Fibroblast of lung (primary cell): Measurements from ENCODE around the gene OSBPL7.

Source experiments
- EZH2 ChIP-seq: IDR thresholded peaks from 2 replicates; pipeline ENCODE4 v1.5.1; 2012; ENCODE audit warnings: low read length, control low read depth, mild to moderate bottlenecking; ENCODE audit errors: missing control alignments
- TF ChIP-seq, protein P1 (sequence below), 2 donors: IDR thresholded peaks in 1 of 2; conservative IDR thresholded peaks in 1 of 2; 1 replicate in 1 of 2; 2 replicates in 1 of 2; pipeline ENCODE4 v1.5.1; 2011 to 2012; ENCODE audit warnings: low read length in 2 of 2, control low read depth in 1 of 2, inconsistent platforms in 1 of 2, low read depth in 1 of 2, mild to moderate bottlenecking in 1 of 2

DNA sequence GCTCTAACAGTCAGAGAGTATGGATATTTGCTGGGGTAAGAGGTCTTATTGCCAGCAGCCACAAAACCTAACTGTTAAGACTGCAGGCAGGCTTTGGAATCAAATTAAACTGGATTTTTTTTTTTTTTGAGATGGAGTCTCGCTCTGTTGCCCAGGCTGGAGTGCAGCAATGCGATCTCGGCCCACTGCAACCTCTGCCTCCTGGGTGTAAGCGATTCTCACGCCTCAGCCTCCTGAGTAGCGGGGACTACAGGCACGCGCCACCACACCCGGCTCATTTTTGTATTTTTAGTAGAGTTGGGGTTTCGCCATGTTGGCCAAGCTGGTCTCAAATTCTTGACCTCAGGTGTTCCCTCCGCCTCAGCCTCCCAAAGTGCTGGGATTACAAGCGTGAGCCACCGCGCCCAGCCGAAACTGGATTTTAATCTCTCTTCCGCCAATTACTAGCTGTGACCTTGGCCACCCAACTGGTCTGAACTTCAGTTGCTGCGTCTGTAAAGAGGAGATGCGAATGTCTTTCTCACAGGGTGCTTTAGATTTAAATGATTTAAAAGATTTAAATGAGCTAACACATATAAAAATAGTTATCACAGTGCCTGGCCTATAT is 8.9 kb upstream of the OSBPL7 start:
- TF ChIP-seq, protein P1, sequence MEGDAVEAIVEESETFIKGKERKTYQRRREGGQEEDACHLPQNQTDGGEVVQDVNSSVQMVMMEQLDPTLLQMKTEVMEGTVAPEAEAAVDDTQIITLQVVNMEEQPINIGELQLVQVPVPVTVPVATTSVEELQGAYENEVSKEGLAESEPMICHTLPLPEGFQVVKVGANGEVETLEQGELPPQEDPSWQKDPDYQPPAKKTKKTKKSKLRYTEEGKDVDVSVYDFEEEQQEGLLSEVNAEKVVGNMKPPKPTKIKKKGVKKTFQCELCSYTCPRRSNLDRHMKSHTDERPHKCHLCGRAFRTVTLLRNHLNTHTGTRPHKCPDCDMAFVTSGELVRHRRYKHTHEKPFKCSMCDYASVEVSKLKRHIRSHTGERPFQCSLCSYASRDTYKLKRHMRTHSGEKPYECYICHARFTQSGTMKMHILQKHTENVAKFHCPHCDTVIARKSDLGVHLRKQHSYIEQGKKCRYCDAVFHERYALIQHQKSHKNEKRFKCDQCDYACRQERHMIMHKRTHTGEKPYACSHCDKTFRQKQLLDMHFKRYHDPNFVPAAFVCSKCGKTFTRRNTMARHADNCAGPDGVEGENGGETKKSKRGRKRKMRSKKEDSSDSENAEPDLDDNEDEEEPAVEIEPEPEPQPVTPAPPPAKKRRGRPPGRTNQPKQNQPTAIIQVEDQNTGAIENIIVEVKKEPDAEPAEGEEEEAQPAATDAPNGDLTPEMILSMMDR (conservative IDR thresholded peaks at IDR 0.05 in 1 of 2, IDR thresholded peaks at IDR 0.05 in 1 of 2; ENCODE audit: low read depth in 1 of 2, low read length in 2 of 2): no peak
- no peak for TF ChIP-seq EZH2
